GM12801 (cell line): ENCODE data around the gene SYNGAP1.

ENCODE experiments used
- CTCF ChIP-seq: IDR thresholded peaks from one replicate; pipeline ENCODE4 v1.5.1; 2011; ENCODE audit warnings: control low read depth; ENCODE audit not compliant: insufficient read length; ENCODE audit errors: extremely low read depth

The SYNGAP1 gene

GRCh38 chr6:33416386-33417127 is 3.3 kb upstream of the SYNGAP1 start:
- no peak for TF ChIP-seq CTCF

GRCh38 chr6:33417128-33417902 is 2.5 kb upstream of the SYNGAP1 start:
- no peak for TF ChIP-seq CTCF

GRCh38 chr6:33417903-33418689 is 1.8 kb upstream of the SYNGAP1 start, which contains the start of gene CUTA:
Gene CUTA, minus strand, starts transcription at chr6:33418107. Its CDS starts 107 bp downstream, at chr6:33418000.
- no peak for TF ChIP-seq CTCF

GRCh38 chr6:33418690-33419291 is 1.1 kb upstream of the SYNGAP1 start:
- no peak for TF ChIP-seq CTCF

- TF ChIP-seq CTCF: no peak
Observed at GRCh38 chr6:33420491-33421343, 852 bp downstream of the SYNGAP1 start.

GRCh38 chr6:33421344-33421643 is 1.4 kb downstream of the SYNGAP1 start:
- no peak for TF ChIP-seq CTCF
